Neural cell (in vitro differentiated cells): ENCODE results near the gene DNAJB4.

Experiments
- CTCF ChIP-seq: fragments of 450-650 bp; IDR thresholded peaks from 2 replicates; pipeline ENCODE4 v1.5.1; 2014; ENCODE audit warnings: antibody characterized with exemption, mild to moderate bottlenecking, moderate library complexity; ENCODE audit not compliant: poor library complexity, severe bottlenecking
- EZH2 ChIP-seq: fragments of 200-600, 300-800 bp; shearing (Covaris generic), sonication (generic); IDR thresholded peaks from 2 replicates; pipeline ENCODE4 v1.6.1; 2014; ENCODE audit warnings: antibody characterized with exemption, low read length, borderline replicate concordance, mild to moderate bottlenecking; ENCODE audit not compliant: insufficient read depth, poor library complexity, severe bottlenecking
- MXI1 ChIP-seq: fragments of 450-650 bp; conservative IDR thresholded peaks from 2 replicates; pipeline ENCODE4 v1.6.1; 2014; ENCODE audit warnings: antibody characterized with exemption, mild to moderate bottlenecking; ENCODE audit not compliant: poor library complexity, severe bottlenecking

GRCh38 chr1:77984629-77985028 lies 20.1 kb upstream of the DNAJB4 start:
- TF ChIP-seq MXI1 (no peak), CTCF (no peak), EZH2 (no peak)
